Hematopoietic multipotent progenitor cell treated with erythropoietin and hydrocortisone succinate and interleukin-3 and kit ligand, for 6 days (in vitro differentiated cells): Measurements from ENCODE around the gene PEG3.

Experiments used
- DNase-seq: peaks from one replicate; pipeline ENCODE4 v3.0.0-alpha.2; 2015

PEG3 gene

DNA sequence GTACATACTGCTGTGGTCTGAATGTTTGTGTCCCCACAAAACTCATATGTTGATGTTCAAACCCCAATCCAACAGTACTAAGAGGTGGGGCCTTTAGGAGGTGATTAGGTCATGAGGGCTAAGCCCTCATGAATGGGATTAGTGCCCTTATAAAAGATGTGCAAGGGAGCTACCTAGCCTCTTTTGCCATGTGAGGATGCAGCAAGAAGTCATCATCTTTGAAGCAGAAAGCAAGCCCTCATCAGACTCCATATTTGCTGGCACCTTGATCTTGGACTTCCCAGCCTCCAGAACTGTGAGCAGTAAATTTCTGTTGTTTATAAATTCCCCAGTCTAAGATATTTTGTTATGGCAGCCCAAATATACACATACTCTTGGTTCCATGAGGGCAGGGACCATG, 33.9 kb downstream of the PEG3 start:
- no peak for DNase-seq
